ENCODE results near the gene UNC13B.

Gene UNC13B

DNA sequence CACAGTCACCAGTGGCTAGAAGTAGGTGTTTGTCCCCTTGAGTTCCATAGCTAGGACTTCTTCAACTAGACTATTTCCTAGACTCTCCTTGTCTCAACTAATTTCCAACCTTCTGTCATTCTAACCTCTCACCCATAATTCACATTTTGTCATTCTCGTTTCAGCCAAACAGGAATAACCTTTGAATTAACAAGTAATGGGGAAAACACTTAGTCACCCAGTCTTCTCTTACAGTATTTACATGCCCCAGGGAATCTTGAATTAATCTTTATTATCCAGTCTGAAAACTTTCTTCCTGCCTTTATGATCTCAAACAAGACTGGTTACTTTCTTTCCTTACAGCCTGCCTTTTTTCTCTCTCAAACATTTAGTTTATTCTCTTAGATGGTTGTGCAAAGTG lies 264.8 kb downstream of the UNC13B start:
- no peak overlapping the region for H3K18ac ChIP-seq (ENCODE audit: low read length)
- H3K4me2 ChIP-seq (ENCODE audit: low read length): no peak overlapping the region
- no peak overlapping the region for H2AK5ac ChIP-seq (ENCODE audit: low read length)
- H4K5ac ChIP-seq (ENCODE audit: low read length): no peak overlapping the region
- no peaks in the 10 kb centered on the region for H3K36me3 ChIP-seq (ENCODE audit: control insufficient read depth, insufficient read depth, low read length)
- H4K8ac ChIP-seq (ENCODE audit: low read depth, low read length): no peak overlapping the region
- no peak overlapping the region for H2BK5ac ChIP-seq (ENCODE audit: low read length)
- no peak overlapping the region for H3K23ac ChIP-seq (ENCODE audit: low read length)
- WGBS (ENCODE audit: extremely low coverage, insufficient coverage, low lambda C conversion rate): no CpG with 5 or more reads among the region's 1 CpG
- no peak overlapping the region for H2BK15ac ChIP-seq (replicated peaks; ENCODE audit: low read depth)
- no peak overlapping the region for H3K56ac ChIP-seq (ENCODE audit: low read length)
- H3K4ac ChIP-seq (ENCODE audit: low read depth, low read length): no peak overlapping the region
- H3K79me2 ChIP-seq (ENCODE audit: control insufficient read depth, insufficient read depth, low read length): no peaks in the 10 kb centered on the region
- H3K27me3 ChIP-seq (ENCODE audit: insufficient read depth, low read length, poor library complexity): no peaks in the 10 kb centered on the region
- H3K4me3 ChIP-seq (ENCODE audit: low read length): no peak overlapping the region
- no peak overlapping the region for H2BK120ac ChIP-seq (ENCODE audit: low read depth, low read length)
- H3K4me1 ChIP-seq (ENCODE audit: control insufficient read depth, low read depth, low read length): no peaks in the 10 kb centered on the region
- DNase-seq: no peak
- H3K27ac ChIP-seq (ENCODE audit: low read depth, low read length): no peak overlapping the region
- H3K9ac ChIP-seq (ENCODE audit: low read length): no peak overlapping the region
- no peaks in the 10 kb centered on the region for H3K79me1 ChIP-seq (ENCODE audit: low read length)

DNA sequence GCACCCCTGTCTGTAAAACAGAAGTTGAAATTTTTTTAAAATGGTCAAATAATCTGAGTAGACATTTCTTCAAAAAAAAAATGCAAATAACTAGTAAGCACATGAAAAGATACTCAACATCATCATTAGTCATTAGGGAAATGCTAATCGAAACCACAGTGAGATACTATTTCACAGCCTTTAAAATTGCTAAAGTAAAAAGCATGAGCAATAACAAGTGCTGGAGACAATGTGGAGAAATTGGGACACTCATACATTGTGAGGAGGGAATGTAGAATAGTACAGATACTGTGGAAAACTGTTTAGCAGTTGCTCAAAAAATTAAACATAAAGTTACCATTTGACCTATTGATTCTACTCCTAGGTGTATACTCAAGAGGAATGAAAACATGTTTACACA lies 269.7 kb downstream of the UNC13B start:
- Histone ChIP-seq H2AK5ac (ENCODE audit: low read length) (no peak overlapping the region), H3K79me1 (ENCODE audit: low read length) (no peaks in the 10 kb centered on the region), H4K5ac (ENCODE audit: low read length) (no peak overlapping the region), H3K9ac (ENCODE audit: low read length) (no peak overlapping the region), H3K4me2 (ENCODE audit: low read length) (no peak overlapping the region), H3K23ac (ENCODE audit: low read length) (no peak overlapping the region), H3K36me3 (ENCODE audit: control insufficient read depth, insufficient read depth, low read length) (no peaks in the 10 kb centered on the region), H3K4ac (ENCODE audit: low read depth, low read length) (no peak overlapping the region), H3K79me2 (ENCODE audit: control insufficient read depth, insufficient read depth, low read length) (no peaks in the 10 kb centered on the region), H3K27ac (ENCODE audit: low read depth, low read length) (no peak overlapping the region), H2BK5ac (ENCODE audit: low read length) (no peak overlapping the region), H4K8ac (ENCODE audit: low read depth, low read length) (no peak overlapping the region), H2BK15ac (replicated peaks; ENCODE audit: low read depth) (no peak overlapping the region), H3K4me3 (ENCODE audit: low read length) (no peak overlapping the region), H3K56ac (ENCODE audit: low read length) (no peak overlapping the region), H3K4me1 (ENCODE audit: control insufficient read depth, low read depth, low read length) (no peaks in the 10 kb centered on the region), H3K18ac (ENCODE audit: low read length) (no peak overlapping the region), H3K27me3 (ENCODE audit: insufficient read depth, low read length, poor library complexity) (no peaks in the 10 kb centered on the region), H2BK120ac (ENCODE audit: low read depth, low read length) (no peak overlapping the region)
- DNase-seq: no peak
- WGBS (ENCODE audit: extremely low coverage, insufficient coverage, low lambda C conversion rate): no CpG with 5 or more reads among the region's 1 CpG

DNA sequence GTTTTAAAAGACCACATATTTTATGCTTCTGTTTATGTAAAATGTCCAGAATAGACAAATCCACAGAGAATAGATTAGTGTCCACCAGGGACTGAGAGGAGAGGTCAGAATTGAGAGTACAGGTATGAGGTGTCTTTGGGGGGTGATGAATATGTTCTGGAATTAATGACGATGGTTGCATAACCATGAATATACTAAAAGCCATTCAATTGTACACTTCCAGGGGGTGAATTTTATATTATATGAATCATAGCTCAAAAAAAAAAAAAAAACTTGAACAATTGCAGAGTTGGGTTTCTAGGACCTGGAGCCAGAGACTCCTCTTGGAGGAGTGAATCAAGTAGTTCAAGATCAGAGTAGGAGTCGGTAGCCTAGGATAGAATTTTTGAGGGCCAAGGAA lies 270.3 kb downstream of the UNC13B start:
- H3K27me3 ChIP-seq (ENCODE audit: insufficient read depth, low read length, poor library complexity): no peaks in the 10 kb centered on the region
- H3K9ac ChIP-seq (ENCODE audit: low read length): no peak overlapping the region
- no peak overlapping the region for H3K4me3 ChIP-seq (ENCODE audit: low read length)
- no peak overlapping the region for H3K27ac ChIP-seq (ENCODE audit: low read depth, low read length)
- no peak overlapping the region for H3K4ac ChIP-seq (ENCODE audit: low read depth, low read length)
- no peak overlapping the region for H4K8ac ChIP-seq (ENCODE audit: low read depth, low read length)
- H4K5ac ChIP-seq (ENCODE audit: low read length): no peak overlapping the region
- H3K36me3 ChIP-seq (ENCODE audit: control insufficient read depth, insufficient read depth, low read length): no peaks in the 10 kb centered on the region
- H3K79me1 ChIP-seq (ENCODE audit: low read length): no peaks in the 10 kb centered on the region
- H3K79me2 ChIP-seq (ENCODE audit: control insufficient read depth, insufficient read depth, low read length): no peaks in the 10 kb centered on the region
- no peak overlapping the region for H3K18ac ChIP-seq (ENCODE audit: low read length)
- no peak for DNase-seq
- H2BK15ac ChIP-seq (replicated peaks; ENCODE audit: low read depth): no peak overlapping the region
- WGBS (ENCODE audit: extremely low coverage, insufficient coverage, low lambda C conversion rate): no CpG with 5 or more reads among the region's 2 CpGs
- no peak overlapping the region for H2AK5ac ChIP-seq (ENCODE audit: low read length)
- no peak overlapping the region for H2BK5ac ChIP-seq (ENCODE audit: low read length)
- H2BK120ac ChIP-seq (ENCODE audit: low read depth, low read length): no peak overlapping the region
- no peaks in the 10 kb centered on the region for H3K4me1 ChIP-seq (ENCODE audit: control insufficient read depth, low read depth, low read length)
- H3K23ac ChIP-seq (ENCODE audit: low read length): no peak overlapping the region
- no peak overlapping the region for H3K4me2 ChIP-seq (ENCODE audit: low read length)
- no peak overlapping the region for H3K56ac ChIP-seq (ENCODE audit: low read length)

GRCh38 chr9:35436933-35437332 lies 275.1 kb downstream of the UNC13B start:
- no peak overlapping the region for H3K9ac ChIP-seq (ENCODE audit: low read length)
- H3K79me1 ChIP-seq (ENCODE audit: low read length): no peaks in the 10 kb centered on the region
- no peak overlapping the region for H3K4me3 ChIP-seq (ENCODE audit: low read length)
- no peak overlapping the region for H2AK5ac ChIP-seq (ENCODE audit: low read length)
- no peaks in the 10 kb centered on the region for H3K36me3 ChIP-seq (ENCODE audit: control insufficient read depth, insufficient read depth, low read length)
- H3K4me2 ChIP-seq (ENCODE audit: low read length): no peak overlapping the region
- no peak overlapping the region for H4K8ac ChIP-seq (ENCODE audit: low read depth, low read length)
- no CpG with 5 or more reads among the region's 1 CpG for WGBS (ENCODE audit: extremely low coverage, insufficient coverage, low lambda C conversion rate)
- no peak overlapping the region for H4K5ac ChIP-seq (ENCODE audit: low read length)
- H3K79me2 ChIP-seq (ENCODE audit: control insufficient read depth, insufficient read depth, low read length): no peaks in the 10 kb centered on the region
- no peak overlapping the region for H2BK15ac ChIP-seq (replicated peaks; ENCODE audit: low read depth)
- no peak overlapping the region for H3K56ac ChIP-seq (ENCODE audit: low read length)
- H3K27ac ChIP-seq (ENCODE audit: low read depth, low read length): no peak overlapping the region
- no peak for DNase-seq
- H2BK5ac ChIP-seq (ENCODE audit: low read length): no peak overlapping the region
- H3K27me3 ChIP-seq (ENCODE audit: insufficient read depth, low read length, poor library complexity): no peaks in the 10 kb centered on the region
- no peak overlapping the region for H3K23ac ChIP-seq (ENCODE audit: low read length)
- H3K4ac ChIP-seq (ENCODE audit: low read depth, low read length): no peak overlapping the region
- H3K18ac ChIP-seq (ENCODE audit: low read length): no peak overlapping the region
- no peaks in the 10 kb centered on the region for H3K4me1 ChIP-seq (ENCODE audit: control insufficient read depth, low read depth, low read length)
- H2BK120ac ChIP-seq (ENCODE audit: low read depth, low read length): no peak overlapping the region

DNA sequence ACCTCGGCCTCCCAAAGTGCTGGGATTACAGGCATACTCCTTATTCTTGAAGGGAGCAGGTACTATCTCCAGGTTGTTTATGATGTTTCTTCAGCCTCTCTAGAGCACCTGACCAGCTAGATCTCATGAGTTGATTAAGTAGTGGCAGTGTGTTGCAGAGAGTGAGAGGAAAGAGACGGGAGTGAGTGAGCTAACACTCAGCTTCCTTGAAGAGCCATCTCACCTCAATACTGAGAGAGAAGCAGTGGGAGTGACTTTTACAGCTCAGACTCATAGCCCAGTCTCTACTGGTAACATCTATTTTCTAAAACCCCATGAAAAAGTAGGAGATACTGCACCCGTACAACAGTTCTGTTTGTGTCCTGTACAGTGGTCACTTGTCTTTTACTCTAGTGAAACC lies 284.2 kb downstream of the UNC13B start:
- H3K4ac ChIP-seq (ENCODE audit: low read depth, low read length): no peak overlapping the region
- H3K79me1 ChIP-seq (ENCODE audit: low read length): no peaks in the 10 kb centered on the region
- H3K18ac ChIP-seq (ENCODE audit: low read length): no peak overlapping the region
- no peak overlapping the region for H3K4me3 ChIP-seq (ENCODE audit: low read length)
- no CpG with 5 or more reads among the region's 3 CpGs for WGBS (ENCODE audit: extremely low coverage, insufficient coverage, low lambda C conversion rate)
- no peaks in the 10 kb centered on the region for H3K36me3 ChIP-seq (ENCODE audit: control insufficient read depth, insufficient read depth, low read length)
- H3K27ac ChIP-seq (ENCODE audit: low read depth, low read length): no peak overlapping the region
- H2BK120ac ChIP-seq (ENCODE audit: low read depth, low read length): no peak overlapping the region
- no peak overlapping the region for H2BK15ac ChIP-seq (replicated peaks; ENCODE audit: low read depth)
- DNase-seq: no peak
- H3K9ac ChIP-seq (ENCODE audit: low read length): no peak overlapping the region
- H4K5ac ChIP-seq (ENCODE audit: low read length): no peak overlapping the region
- H3K27me3 ChIP-seq (ENCODE audit: insufficient read depth, low read length, poor library complexity): no peaks in the 10 kb centered on the region
- H3K4me2 ChIP-seq (ENCODE audit: low read length): no peak overlapping the region
- H4K8ac ChIP-seq (ENCODE audit: low read depth, low read length): no peak overlapping the region
- H3K23ac ChIP-seq (ENCODE audit: low read length): no peak overlapping the region
- H2AK5ac ChIP-seq (ENCODE audit: low read length): no peak overlapping the region
- H2BK5ac ChIP-seq (ENCODE audit: low read length): no peak overlapping the region
- H3K4me1 ChIP-seq (ENCODE audit: control insufficient read depth, low read depth, low read length): no peaks in the 10 kb centered on the region
- H3K56ac ChIP-seq (ENCODE audit: low read length): no peak overlapping the region
- H3K79me2 ChIP-seq (ENCODE audit: control insufficient read depth, insufficient read depth, low read length): no peaks in the 10 kb centered on the region

DNA sequence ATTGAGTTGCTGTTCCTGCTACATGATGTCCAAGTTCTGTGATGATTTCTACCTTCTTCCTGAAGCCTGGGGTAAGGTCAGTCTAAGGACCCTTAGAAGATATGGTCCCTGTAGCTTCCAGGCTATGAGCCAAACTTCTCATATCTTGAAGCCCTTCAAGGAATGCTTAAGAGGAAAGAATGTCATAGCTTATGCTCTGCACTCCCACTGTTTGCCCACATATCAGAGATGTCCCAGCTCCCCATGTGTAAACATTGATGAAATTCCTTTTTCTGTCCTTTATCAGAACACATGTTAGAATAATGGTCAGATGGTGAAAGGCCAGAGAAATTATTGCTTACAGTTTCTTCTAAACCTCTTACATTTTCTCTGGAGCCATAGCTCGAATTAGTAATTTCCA lies 286.7 kb downstream of the UNC13B start:
- Histone ChIP-seq H3K56ac (ENCODE audit: low read length) (no peak overlapping the region), H2AK5ac (ENCODE audit: low read length) (no peak overlapping the region), H3K4ac (ENCODE audit: low read depth, low read length) (no peak overlapping the region), H3K79me1 (ENCODE audit: low read length) (no peaks in the 10 kb centered on the region), H3K36me3 (ENCODE audit: control insufficient read depth, insufficient read depth, low read length) (no peaks in the 10 kb centered on the region), H3K18ac (ENCODE audit: low read length) (no peak overlapping the region), H3K27me3 (ENCODE audit: insufficient read depth, low read length, poor library complexity) (no peaks in the 10 kb centered on the region), H3K4me2 (ENCODE audit: low read length) (no peak overlapping the region), H3K4me1 (ENCODE audit: control insufficient read depth, low read depth, low read length) (no peaks in the 10 kb centered on the region), H4K5ac (ENCODE audit: low read length) (no peak overlapping the region), H2BK5ac (ENCODE audit: low read length) (no peak overlapping the region), H3K4me3 (ENCODE audit: low read length) (no peak overlapping the region), H3K27ac (ENCODE audit: low read depth, low read length) (no peak overlapping the region), H4K8ac (ENCODE audit: low read depth, low read length) (no peak overlapping the region), H3K23ac (ENCODE audit: low read length) (no peak overlapping the region), H3K79me2 (ENCODE audit: control insufficient read depth, insufficient read depth, low read length) (no peaks in the 10 kb centered on the region), H2BK15ac (replicated peaks; ENCODE audit: low read depth) (no peak overlapping the region), H2BK120ac (ENCODE audit: low read depth, low read length) (no peak overlapping the region), H3K9ac (ENCODE audit: low read length) (no peak overlapping the region)
- WGBS (ENCODE audit: extremely low coverage, insufficient coverage, low lambda C conversion rate): no CpG with 5 or more reads among the region's 1 CpG
- DNase-seq: peak; percentile 35

All from mesendoderm (in vitro differentiated cells).